ENCODE data around the gene NKPD1.

NKPD1 gene

DNA sequence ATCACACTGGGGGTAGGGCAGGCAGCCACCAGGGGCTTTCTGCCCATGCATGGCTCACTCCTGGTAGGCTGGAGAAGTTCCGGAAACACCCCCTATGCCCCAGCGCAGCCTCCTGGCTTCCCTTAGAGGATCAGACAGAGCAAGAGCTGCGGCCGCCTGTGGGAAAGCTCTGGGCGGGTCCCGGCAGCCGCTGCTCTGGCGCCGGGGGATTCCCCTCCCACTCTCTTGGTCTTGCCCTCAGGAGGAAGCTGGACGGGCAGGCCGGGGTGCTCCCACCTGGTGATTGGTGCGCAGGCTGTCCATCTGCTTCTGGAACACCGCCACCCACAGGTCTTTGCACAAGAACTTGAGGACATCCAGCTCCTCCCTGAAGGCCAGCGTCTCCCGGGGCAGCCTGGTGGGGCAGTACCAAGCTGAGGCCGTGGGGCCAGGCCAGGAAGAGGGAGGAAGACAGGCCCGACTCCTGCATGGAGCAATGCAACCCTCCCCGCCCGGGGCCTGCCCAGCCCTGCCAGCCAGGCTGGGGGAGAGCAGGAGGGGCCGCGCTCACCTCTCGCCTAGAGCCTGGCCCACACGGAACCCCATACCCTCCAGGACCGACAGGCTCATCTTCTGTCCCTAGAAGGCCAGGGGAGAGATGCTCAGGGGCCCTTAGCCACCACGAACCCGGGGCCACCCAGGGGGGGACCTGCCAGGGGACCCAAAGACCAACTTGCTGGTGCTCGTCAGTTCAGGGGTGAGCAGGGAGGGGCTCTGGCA is 4.0 kb upstream of the NKPD1 start:
- no peak overlapping the region for H3K4me3 ChIP-seq (ENCODE audit: low read length)
- no peak for TF ChIP-seq ZNF274 (IDR thresholded peaks at IDR 0.05; ENCODE audit: low read depth, low read length)

DNA sequence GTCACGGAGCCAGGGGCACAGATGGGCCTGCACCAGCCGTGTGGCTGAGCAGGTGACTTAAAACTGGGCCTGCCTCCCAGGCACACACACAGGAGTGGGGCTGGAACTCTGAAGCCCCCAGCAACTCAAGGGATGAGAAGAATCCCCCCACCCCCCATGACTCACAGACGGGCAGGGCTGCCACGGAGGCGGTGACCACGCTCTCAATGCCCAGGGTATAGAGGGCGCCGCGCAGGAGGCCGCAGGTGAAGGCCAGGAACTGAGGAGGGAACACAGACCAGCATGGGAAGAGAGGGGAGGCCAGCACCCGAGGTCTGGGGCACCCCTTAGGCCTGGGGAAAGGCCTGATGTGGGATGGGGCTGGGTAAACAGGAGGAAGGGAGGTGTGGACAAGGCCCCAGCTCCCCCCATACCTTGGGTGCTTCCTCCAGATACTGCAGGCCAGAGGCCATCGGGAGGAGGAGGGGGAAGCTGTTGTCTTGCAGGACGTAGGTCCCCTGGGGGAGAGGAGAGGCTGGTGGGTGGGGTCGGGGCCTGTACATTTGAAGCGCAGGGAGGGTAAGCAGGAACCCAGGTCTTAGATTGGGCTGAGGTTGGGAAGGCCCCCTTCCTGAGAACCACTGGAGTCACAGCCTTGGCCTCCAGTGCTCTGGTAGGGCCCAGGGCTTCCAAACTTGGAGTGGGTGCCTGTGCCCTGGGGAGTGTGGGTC is 3.1 kb upstream of the NKPD1 start:
- no peak overlapping the region for H3K4me3 ChIP-seq (ENCODE audit: low read length)
- no peak for TF ChIP-seq ZNF274 (IDR thresholded peaks at IDR 0.05; ENCODE audit: low read depth, low read length)

DNA sequence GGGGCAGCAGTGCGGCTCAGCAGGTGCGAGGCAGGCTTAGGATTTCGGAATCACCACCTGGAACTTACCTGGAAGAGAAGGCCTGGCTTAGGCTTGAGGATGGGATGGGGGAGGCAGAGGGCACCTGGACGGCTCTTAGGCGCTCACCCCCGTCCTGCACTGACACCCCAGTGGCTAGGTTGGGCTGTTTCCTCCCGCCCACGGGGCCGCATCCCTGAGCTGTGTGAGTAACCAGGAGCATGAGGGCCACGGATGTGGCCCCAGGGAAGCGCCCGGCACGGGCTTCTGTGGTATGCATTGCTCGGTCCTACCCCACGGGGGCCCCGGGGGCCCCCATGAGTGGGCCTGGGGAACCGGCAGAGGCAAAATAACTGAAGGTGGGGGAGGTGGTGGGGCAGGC is 2.4 kb upstream of the NKPD1 start:
- H3K4me3 ChIP-seq (ENCODE audit: low read length), result no peak overlapping the region
- TF ChIP-seq ZNF274 (IDR thresholded peaks at IDR 0.05; ENCODE audit: low read depth, low read length), result no peak

DNA sequence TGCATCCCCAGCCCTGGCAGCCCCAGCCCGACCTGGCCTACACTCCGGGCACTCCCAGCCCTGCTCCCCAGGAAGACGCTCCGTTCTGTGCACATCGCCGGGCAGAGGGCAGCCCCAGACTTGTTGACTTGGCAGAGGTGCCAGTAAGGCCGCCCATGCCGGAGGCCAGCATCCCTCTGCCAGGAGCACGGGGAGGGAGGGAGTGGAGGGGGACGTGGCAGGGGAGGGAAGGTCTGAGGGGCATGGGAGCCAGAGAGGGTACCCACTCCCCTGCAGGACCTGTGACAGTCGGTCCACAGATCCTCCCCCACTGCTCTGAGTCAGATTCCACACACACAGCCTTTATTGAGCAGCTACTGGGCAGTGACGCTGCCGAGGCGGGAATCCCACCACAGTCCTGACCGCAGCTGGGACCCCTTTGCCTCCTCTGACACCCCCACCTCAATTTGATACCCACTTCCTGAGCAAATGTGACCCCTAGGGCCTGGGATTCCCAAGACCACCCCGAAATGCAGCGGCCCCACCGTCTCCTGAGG is 1.9 kb upstream of the NKPD1 start:
- no peak overlapping the region for H3K4me3 ChIP-seq (ENCODE audit: low read length)
- no peak for TF ChIP-seq ZNF274 (IDR thresholded peaks at IDR 0.05; ENCODE audit: low read depth, low read length)

DNA sequence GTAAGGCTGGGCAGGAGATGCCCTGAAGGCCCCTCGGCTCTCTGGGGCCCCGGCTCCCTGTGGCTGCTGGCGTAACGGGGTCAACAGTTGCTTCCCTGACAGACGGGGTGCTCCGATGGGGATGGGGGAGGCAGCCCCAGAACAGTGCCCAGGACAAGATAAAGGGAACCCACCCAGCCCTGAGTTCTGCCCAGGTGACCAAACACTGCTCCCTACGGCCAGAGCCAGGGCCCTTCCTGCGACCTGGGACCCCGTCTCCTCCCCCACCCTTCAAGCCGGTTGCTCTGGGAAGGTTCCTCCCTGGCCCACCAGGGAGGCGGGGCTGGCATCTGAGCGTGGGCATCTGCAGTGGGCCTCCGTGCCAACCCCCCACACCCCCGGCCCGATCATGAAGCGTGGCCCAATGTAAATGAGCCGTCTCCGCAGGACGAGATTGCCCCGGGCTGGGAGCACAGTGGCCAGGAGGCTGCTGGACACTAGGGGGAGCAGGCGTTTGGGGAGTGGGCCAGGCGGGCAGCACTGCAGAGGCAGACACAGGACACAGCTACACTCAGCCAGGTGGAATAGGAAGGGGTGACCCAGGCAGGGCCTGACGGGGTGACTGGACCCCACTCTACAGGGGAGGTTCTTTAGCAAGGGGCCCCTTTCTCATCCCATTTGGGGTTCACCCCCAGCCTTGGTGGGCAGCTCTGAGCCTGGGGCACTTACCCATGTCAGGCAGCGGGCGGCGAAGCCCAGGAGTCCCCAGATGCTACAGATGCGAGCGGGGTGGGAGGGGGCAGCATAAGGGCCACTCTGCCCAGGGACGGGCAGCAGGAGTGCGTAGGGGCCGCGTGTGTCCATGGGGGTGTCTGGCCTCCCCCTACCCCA is 1.2 kb upstream of the NKPD1 start:
- H3K4me3 ChIP-seq (ENCODE audit: low read length), result no peak overlapping the region
- no peak for TF ChIP-seq ZNF274 (IDR thresholded peaks at IDR 0.05; ENCODE audit: low read depth, low read length)

DNA sequence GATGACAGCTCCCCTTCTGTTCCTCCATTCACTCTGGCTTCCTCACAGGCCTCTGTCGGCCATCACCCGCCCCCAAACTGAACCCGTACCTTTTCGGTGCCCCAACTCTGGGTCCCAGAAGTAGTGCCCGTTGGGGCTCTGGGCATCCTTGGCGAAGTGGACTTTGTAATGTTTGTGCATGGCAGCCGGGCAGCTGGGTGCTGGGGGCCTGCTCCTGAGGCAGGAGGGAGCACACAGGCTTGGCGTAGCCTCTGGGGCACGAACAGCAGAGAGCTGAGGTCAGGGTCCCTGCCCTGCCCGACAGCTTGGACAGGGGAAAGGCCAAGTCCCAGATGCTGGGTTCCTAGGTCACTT is 834 bp downstream of the NKPD1 start:
- no peak overlapping the region for H3K4me3 ChIP-seq (ENCODE audit: low read length)
- no peak for TF ChIP-seq ZNF274 (IDR thresholded peaks at IDR 0.05; ENCODE audit: low read depth, low read length)

DNA sequence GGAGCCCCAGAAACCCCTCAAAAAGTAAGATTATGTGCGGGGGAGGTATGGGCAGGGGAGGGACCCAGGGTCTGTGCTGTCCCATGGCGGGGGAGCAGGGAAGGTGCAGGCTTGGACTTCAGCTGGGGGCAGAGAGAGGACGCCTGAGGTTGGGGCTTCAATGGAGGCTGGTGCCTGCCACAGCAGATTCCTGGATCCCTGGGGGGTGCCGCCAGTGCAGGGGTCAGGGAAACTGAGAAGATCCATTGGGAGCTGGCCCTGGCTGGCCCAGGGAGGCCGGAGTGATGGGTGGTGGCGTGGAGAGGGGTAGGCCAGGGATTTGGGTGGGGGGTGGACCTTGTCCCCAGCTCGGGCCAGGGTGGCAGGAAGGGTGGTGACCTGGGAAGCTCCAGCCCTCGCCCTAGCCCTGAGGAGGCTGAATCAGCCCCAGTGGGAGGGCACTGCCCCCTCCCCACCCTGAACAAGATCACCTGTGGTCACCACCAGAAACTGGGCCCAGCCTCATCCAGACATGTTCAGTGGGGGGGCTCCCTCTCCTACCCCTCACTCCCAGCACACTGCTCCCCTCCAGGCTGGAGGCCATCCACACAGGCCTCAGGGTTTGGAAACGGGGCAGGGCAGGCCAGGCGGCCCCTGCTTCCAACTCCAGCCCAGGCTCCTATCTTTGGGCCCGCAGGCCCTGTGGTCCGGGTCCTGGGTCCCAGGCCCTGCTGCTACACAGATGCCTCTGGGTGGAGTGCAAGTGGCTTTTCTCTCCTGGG is 1.4 kb downstream of the NKPD1 start:
- TF ChIP-seq ZNF274 (IDR thresholded peaks at IDR 0.05; ENCODE audit: low read depth, low read length), result no peak
- no peak overlapping the region for H3K4me3 ChIP-seq (ENCODE audit: low read length)

DNA sequence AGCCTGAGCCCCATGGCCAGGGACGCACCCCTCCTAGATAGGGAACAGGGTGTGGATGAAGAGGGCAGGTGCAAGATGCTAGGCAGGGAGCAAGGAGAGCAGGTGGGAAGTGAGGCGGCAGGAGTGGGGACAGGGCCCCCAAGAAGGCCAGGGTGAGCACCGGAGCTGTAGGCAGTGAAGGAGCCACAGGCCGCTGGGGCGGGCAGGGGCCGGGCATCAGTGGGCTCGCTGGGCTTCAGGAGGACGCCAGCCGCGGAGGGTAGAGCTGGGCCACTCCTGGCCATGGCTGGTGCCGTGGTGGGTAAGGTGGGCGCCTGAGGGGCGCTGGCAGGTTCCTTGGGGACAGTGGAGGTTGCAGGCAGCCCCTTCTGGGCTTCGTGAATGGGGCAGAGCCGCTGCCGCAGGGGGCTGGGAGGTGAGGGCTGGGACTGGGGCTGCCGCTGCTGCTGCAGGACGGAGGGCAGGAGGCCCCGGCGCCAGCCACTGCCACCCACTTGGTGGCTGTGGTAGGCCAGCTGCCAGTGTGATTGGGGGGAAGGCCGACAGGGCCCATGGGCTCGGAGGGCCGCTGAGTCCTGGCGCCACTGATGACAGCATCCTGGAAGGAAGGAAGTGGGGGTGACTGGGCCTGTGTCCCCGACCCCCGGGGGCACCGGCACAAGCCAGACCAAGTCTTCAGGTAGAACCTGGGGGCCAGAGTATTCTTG is 2.1 kb downstream of the NKPD1 start:
- TF ChIP-seq ZNF274 (IDR thresholded peaks at IDR 0.05; ENCODE audit: low read depth, low read length), result no peak
- no peak overlapping the region for H3K4me3 ChIP-seq (ENCODE audit: low read length)

DNA sequence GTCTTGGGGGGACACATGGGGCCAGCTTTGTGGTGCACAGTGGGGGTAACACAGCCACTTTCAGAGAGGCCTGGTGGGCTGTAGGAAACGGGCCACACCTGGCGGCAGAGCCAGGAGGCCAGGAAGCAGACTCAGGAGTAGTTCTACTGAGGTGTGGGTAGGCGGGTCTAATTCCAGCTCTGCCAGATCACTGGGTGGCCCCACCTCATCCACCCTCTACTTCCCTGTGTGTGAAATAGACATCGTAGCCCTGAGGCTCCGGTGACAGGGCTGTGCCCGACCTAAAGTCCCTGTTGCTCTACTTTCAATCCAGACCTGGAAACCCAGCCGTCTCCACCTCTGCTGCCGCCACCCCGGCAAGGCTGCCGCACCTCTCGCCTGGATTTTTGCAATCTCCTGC is 4.0 kb downstream of the NKPD1 start:
- H3K4me3 ChIP-seq (ENCODE audit: low read length), result no peak overlapping the region
- TF ChIP-seq ZNF274 (IDR thresholded peaks at IDR 0.05; ENCODE audit: low read depth, low read length), result no peak

DNA sequence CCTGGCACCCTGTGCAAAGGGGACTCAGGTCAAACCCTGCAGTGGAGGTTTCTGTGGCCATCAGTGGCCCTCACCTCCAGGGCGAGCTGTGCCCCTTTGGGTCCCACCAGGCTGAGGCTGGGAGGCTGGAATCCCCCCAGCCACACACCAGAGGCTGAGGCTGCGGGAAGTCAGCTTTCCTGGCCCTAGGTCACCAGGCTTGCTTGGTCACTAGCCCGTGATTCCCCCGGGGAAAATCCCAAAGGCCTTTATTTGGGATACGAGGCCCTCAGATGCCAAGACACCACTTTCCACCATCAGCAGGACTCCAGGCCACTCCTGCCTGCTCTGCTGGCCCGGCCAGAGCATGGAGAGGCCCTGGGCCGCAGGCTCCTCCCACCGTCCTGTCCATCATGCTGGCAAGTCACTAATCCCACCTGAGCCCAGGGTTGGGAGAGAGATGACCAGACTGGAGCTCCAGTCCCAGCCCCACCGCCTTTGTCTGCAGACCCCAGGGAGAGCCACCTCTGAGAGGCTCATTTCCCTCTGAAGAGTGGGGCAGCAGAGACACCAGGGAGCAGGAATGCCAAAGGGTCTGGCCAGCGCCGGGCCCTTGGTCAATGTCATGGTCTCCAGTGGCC is 4.7 kb downstream of the NKPD1 start:
- H3K4me3 ChIP-seq (ENCODE audit: low read length), result no peak overlapping the region
- no peak for TF ChIP-seq ZNF274 (IDR thresholded peaks at IDR 0.05; ENCODE audit: low read depth, low read length)

DNA sequence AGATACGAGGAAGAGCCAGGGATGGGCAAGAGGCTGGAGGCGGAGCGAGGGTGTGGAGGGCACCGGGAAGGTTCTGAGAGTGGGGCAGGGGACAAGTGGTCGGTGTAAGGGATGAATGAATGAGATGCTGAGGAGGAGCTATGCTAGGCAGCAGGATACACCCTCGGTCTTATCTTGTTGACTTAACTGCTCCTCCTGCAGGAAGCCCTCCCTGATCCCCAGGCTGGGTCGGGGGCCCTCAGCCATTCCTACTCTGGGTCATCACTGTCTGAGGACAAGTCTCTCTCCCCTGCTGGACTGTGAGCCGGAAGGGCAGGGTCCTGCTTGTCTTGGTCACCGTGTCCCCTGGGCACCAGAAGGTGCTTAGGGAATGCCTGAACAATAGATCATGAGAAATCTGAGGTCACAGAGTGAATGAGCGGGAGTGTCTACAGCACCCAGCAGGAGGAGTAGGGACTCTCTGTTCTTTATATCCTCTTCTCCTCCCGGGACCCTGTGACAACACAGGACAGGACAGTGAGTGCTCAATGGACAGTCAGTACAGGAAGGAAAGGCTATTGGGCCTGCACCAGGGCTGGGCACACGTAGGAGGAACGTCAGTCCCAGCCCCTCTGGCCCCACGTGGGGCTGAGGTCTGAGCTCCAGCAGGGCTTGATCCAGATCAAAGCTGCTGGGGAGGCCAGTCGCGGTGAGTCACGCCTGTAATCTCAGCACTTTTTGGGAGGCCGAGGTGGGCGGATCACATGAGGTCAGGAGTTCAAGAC is 6.5 kb downstream of the NKPD1 start:
- H3K4me3 ChIP-seq (ENCODE audit: low read length), result no peak overlapping the region
- no peak for TF ChIP-seq ZNF274 (IDR thresholded peaks at IDR 0.05; ENCODE audit: low read depth, low read length)
